ENCODE data around the gene THSD7B.
"Not testable (repeated sequence)": the region's sequence is repeated elsewhere in the genome, so short reads cannot be mapped to it uniquely, and the experiment has no call there.

- not testable (repeated sequence) for TF ChIP-seq OSR1 (CRISPR knock-in tag; IDR thresholded peaks at IDR 0.05); POU6F1 (CRISPR knock-in tag; IDR thresholded peaks at IDR 0.05; ENCODE audit: borderline replicate concordance, low read depth); BACH2 (CRISPR knock-in tag; IDR thresholded peaks at IDR 0.05; ENCODE audit: borderline replicate concordance); PATZ1 (CRISPR knock-in tag; IDR thresholded peaks at IDR 0.05; ENCODE audit: borderline replicate concordance); ZC3H10 (CRISPR knock-in tag; IDR thresholded peaks at IDR 0.05); ESRRG (CRISPR knock-in tag; IDR thresholded peaks at IDR 0.05)
These were observed 6.8 kb upstream of the THSD7B start for GRCh38 chr2:136758504-136758903.

Data from SK-N-SH treated with all-trans-retinoic acid at 6 μM for 48 hours (cell line).